Peyer's patch (tissue), 4 donors: ENCODE data around the gene DTWD2.

Experiments
- CTCF ChIP-seq, 6 experiments: fragments of 450-650 bp in 4 of 6; fragments of 200-600 bp in 2 of 6; sonication (generic) in 1 of 6; IDR thresholded peaks; one replicate each; pipeline ENCODE4 v1.5.1; 2017 to 2019; ENCODE audit warnings: antibody characterized with exemption in 6 of 6, mild to moderate bottlenecking in 3 of 6, moderate library complexity in 1 of 6
- POLR2A ChIP-seq, 2 donors: fragments of 450-650 bp; IDR thresholded peaks; one replicate each; pipeline ENCODE4 v1.5.1; 2017; ENCODE audit warnings: antibody characterized with exemption in 2 of 2, mild to moderate bottlenecking in 2 of 2, moderate library complexity in 2 of 2

DNA sequence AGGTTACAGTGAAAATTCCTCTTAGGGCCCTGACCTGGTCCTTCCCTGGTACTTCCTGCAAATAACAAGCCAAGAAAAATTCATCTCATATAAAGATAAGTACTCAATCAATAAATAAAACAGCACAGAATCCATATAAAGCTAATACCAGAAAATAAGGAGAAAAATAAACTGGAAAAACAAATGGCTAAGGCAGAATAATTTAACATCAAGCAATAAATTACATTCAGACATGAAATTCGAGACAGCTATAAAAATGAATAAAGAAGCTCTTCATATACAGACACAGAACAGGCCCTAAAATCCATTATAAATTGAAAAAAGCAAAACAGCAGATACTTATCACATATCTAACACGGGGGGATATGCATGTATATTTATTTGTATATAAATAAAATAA is 99.2 kb downstream of the DTWD2 start:
- TF ChIP-seq CTCF (IDR thresholded peaks at IDR 0.05) (no peak), POLR2A (IDR thresholded peaks at IDR 0.05) (no peak)
